WTC11 (cell line): ENCODE results near the gene THUMPD3. TPM values are rescaled to one million over a fixed set of nuclear protein-coding genes. Genes with fewer than 3 reads are reported as not detected.

Experiments
- ATAC-seq: fragments of 200-7000 bp; cut with Tn5 transposase; 2 replicates; pipeline ENCODE4 v1.10.0; 2021; ENCODE audit warnings: mild to moderate bottlenecking, moderate library complexity
- CTCF ChIA-PET: fragments of 300-600 bp; sonication (Branson Sonifier 250); formaldehyde crosslinking; loops from one replicate; lab custom pipeline; 2021; ENCODE audit warnings: antibody characterized with exemption; lab: Charles Lee
- POLR2A ChIA-PET: fragments of 350-600 bp; sonication (Branson Sonifier 250); formaldehyde crosslinking; loops from one replicate; lab custom pipeline; 2021; ENCODE audit warnings: antibody characterized with exemption; lab: Charles Lee
- DNase-seq: peaks from one replicate; pipeline ENCODE4 v3.0.0; 2021; ENCODE audit warnings: low spot score
- H3K27ac Mint-ChIP-seq: 2 replicates; pipeline ENCODE4 v1.8.0; 2021; ENCODE audit warnings: mixed read lengths
- H3K27me3 Mint-ChIP-seq: 2 replicates; pipeline ENCODE4 v1.8.0; 2021; ENCODE audit warnings: low read depth, mild to moderate bottlenecking, moderate library complexity, mixed read lengths
- H3K36me3 Mint-ChIP-seq: 2 replicates; pipeline ENCODE4 v1.8.0; 2021; ENCODE audit warnings: mixed read lengths
- H3K4me1 Mint-ChIP-seq: 2 replicates; pipeline ENCODE4 v1.8.0; 2022; ENCODE audit warnings: mixed read lengths
- H3K4me3 Mint-ChIP-seq: 2 replicates; pipeline ENCODE4 v1.8.0; 2021; ENCODE audit warnings: mild to moderate bottlenecking, moderate library complexity, mixed read lengths
- H3K9me3 Mint-ChIP-seq: 2 replicates; pipeline ENCODE4 v1.8.0; 2021; ENCODE audit warnings: mixed read lengths
- ATF1 ChIP-seq: sonication (generic); formaldehyde crosslinking; IDR thresholded peaks from 2 replicates; pipeline ENCODE4 v1.8.1; 2023; ENCODE audit warnings: mild to moderate bottlenecking, moderate library complexity, missing genetic modification reagents
- CREB1 ChIP-seq: sonication (generic); formaldehyde crosslinking; IDR thresholded peaks from 2 replicates; pipeline ENCODE4 v1.8.0; 2023; ENCODE audit warnings: mild to moderate bottlenecking, missing genetic modification reagents
- FOXK1 ChIP-seq: sonication (generic); formaldehyde crosslinking; IDR thresholded peaks from 2 replicates; pipeline ENCODE4 v1.8.0; 2022; ENCODE audit warnings: mild to moderate bottlenecking, moderate library complexity, missing genetic modification reagents
- FOXP1 ChIP-seq: sonication (generic); formaldehyde crosslinking; IDR thresholded peaks from 2 replicates; pipeline ENCODE4 v1.8.0; 2022; ENCODE audit warnings: missing genetic modification reagents, mild to moderate bottlenecking, moderate library complexity, borderline replicate concordance
- MYBL2 ChIP-seq: sonication (generic); formaldehyde crosslinking; IDR thresholded peaks from 2 replicates; pipeline ENCODE4 v1.8.1; 2023; ENCODE audit warnings: mild to moderate bottlenecking, moderate library complexity, missing genetic modification reagents
- NR2C2 ChIP-seq: sonication (generic); formaldehyde crosslinking; IDR thresholded peaks from 2 replicates; pipeline ENCODE4 v1.8.0; 2022; ENCODE audit warnings: mild to moderate bottlenecking, missing genetic modification reagents
- ZNF121 ChIP-seq: sonication (generic); formaldehyde crosslinking; IDR thresholded peaks from 2 replicates; pipeline ENCODE4 v1.8.0; 2023; ENCODE audit warnings: missing genetic modification reagents
- ZNF232 ChIP-seq: sonication (generic); formaldehyde crosslinking; IDR thresholded peaks from 2 replicates; pipeline ENCODE4 v1.8.0; 2022; ENCODE audit warnings: mild to moderate bottlenecking, missing genetic modification reagents
- ZNF416 ChIP-seq: fragments of 250-450 bp; sonication (Bioruptor Pico); IDR thresholded peaks from 2 replicates; pipeline ENCODE4 v1.9.0; 2021; ENCODE audit warnings: mild to moderate bottlenecking, inconsistent platforms
- total RNA-seq: library from RNA; stranded (reverse); gene quantifications from 3 replicates; pipeline ENCODE4 v1.2.3, GENCODE V29; 2021
- TF ChIP-seq, protein P1 (sequence below): fragments of 250-450 bp; sonication (Bioruptor Pico); IDR thresholded peaks from 2 replicates; pipeline ENCODE4 v2.1.2; 2022; ENCODE audit warnings: mild to moderate bottlenecking, moderate library complexity
- TF ChIP-seq, protein P2 (sequence below): sonication (generic); formaldehyde crosslinking; IDR thresholded peaks from 2 replicates; pipeline ENCODE4 v1.8.1; 2023; ENCODE audit warnings: mild to moderate bottlenecking, missing genetic modification reagents, moderate library complexity
- TF ChIP-seq, protein P3 (sequence below): sonication (generic); formaldehyde crosslinking; IDR thresholded peaks from 2 replicates; pipeline ENCODE4 v1.8.1; 2023; ENCODE audit warnings: mild to moderate bottlenecking, moderate library complexity, missing genetic modification reagents
- TF ChIP-seq, protein P4 (sequence below): sonication (generic); formaldehyde crosslinking; IDR thresholded peaks from 2 replicates; pipeline ENCODE4 v1.8.0; 2023; ENCODE audit warnings: mild to moderate bottlenecking, missing genetic modification reagents
- TF ChIP-seq, protein P5 (sequence below): sonication (generic); formaldehyde crosslinking; IDR thresholded peaks from 2 replicates; pipeline ENCODE4 v1.8.0; 2022; ENCODE audit warnings: mild to moderate bottlenecking, missing genetic modification reagents
- TF ChIP-seq, protein P6 (sequence below): sonication (generic); formaldehyde crosslinking; IDR thresholded peaks from 2 replicates; pipeline ENCODE4 v1.8.1; 2022; ENCODE audit warnings: low read depth, missing genetic modification reagents, borderline replicate concordance
- TF ChIP-seq, protein P7 (sequence below): sonication (generic); formaldehyde crosslinking; IDR thresholded peaks from 2 replicates; pipeline ENCODE4 v1.8.1; 2022; ENCODE audit warnings: low read depth, mild to moderate bottlenecking, moderate library complexity, missing genetic modification reagents, borderline replicate concordance
- TF ChIP-seq, protein P8 (sequence below): fragments of 250-450 bp; sonication (Bioruptor Pico); IDR thresholded peaks from 2 replicates; pipeline ENCODE4 v1.9.0; 2021; ENCODE audit warnings: moderate library complexity, mild to moderate bottlenecking, inconsistent platforms, borderline replicate concordance
- TF ChIP-seq, protein P9 (sequence below): sonication (generic); formaldehyde crosslinking; IDR thresholded peaks from 2 replicates; pipeline ENCODE4 v1.8.1; 2022; ENCODE audit warnings: mild to moderate bottlenecking, moderate library complexity, missing genetic modification reagents
- TF ChIP-seq, protein P10 (sequence below): sonication (generic); formaldehyde crosslinking; conservative IDR thresholded peaks from 2 replicates; pipeline ENCODE4 v1.8.1; 2022; ENCODE audit warnings: mild to moderate bottlenecking, missing genetic modification reagents

Gene THUMPD3
- total RNA-seq, 1 experiment from 2014 or later: 67.5 TPM

DNA sequence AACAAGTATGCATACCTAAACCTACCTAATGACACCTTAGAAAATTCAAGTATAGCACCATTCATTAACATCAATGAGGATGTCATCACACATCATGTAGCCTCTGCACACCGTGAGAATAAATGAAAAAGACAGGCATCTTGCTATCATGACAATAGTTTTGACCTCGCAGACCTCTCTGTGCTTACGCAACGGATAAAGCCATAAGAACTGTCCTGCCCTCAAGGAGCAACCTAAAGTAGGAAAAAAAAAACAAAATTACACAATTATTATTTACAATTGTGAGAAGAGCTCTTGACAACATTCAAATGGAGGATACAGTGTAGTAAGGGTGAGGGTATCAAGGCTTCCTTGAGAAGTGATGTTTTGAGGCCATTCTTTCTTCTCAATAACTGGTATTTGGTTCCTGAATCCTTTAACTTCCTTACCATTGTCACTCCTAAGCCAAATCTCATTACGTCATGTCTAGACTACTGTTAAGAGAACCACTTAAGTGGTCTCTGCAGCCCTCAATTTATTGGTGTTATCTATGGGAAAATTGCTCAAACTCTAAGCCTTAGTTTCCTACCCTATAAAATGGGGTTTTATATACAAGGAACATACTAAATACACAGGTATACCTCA is 27.5 kb downstream of the THUMPD3 start:
- ChIA-PET CTCF (interaction anchor here (0.6 kb wide), 1 partner anchor 30 kb away, joined by 3 read pairs; no protein-coding TSS in a partner anchor), POLR2A (no interaction called here)
- TF ChIP-seq FOXK1 (CRISPR knock-in tag) (no peak), MYBL2 (CRISPR knock-in tag) (no peak), CREB1 (CRISPR knock-in tag) (no peak)
- TF ChIP-seq, protein P1, sequence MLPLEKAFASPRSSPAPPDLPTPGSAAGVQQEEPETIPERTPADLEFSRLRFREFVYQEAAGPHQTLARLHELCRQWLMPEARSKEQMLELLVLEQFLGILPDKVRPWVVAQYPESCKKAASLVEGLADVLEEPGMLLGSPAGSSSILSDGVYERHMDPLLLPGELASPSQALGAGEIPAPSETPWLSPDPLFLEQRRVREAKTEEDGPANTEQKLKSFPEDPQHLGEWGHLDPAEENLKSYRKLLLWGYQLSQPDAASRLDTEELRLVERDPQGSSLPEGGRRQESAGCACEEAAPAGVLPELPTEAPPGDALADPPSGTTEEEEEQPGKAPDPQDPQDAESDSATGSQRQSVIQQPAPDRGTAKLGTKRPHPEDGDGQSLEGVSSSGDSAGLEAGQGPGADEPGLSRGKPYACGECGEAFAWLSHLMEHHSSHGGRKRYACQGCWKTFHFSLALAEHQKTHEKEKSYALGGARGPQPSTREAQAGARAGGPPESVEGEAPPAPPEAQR (CRISPR knock-in tag): no peak
- TF ChIP-seq, protein P2, sequence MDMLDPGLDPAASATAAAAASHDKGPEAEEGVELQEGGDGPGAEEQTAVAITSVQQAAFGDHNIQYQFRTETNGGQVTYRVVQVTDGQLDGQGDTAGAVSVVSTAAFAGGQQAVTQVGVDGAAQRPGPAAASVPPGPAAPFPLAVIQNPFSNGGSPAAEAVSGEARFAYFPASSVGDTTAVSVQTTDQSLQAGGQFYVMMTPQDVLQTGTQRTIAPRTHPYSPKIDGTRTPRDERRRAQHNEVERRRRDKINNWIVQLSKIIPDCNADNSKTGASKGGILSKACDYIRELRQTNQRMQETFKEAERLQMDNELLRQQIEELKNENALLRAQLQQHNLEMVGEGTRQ: no peak
- TF ChIP-seq, protein P3, sequence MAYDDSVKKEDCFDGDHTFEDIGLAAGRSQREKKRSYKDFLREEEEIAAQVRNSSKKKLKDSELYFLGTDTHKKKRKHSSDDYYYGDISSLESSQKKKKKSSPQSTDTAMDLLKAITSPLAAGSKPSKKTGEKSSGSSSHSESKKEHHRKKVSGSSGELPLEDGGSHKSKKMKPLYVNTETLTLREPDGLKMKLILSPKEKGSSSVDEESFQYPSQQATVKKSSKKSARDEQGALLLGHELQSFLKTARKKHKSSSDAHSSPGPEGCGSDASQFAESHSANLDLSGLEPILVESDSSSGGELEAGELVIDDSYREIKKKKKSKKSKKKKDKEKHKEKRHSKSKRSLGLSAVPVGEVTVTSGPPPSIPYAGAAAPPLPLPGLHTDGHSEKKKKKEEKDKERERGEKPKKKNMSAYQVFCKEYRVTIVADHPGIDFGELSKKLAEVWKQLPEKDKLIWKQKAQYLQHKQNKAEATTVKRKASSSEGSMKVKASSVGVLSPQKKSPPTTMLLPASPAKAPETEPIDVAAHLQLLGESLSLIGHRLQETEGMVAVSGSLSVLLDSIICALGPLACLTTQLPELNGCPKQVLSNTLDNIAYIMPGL (CRISPR knock-in tag): no peak
- TF ChIP-seq, protein P4, sequence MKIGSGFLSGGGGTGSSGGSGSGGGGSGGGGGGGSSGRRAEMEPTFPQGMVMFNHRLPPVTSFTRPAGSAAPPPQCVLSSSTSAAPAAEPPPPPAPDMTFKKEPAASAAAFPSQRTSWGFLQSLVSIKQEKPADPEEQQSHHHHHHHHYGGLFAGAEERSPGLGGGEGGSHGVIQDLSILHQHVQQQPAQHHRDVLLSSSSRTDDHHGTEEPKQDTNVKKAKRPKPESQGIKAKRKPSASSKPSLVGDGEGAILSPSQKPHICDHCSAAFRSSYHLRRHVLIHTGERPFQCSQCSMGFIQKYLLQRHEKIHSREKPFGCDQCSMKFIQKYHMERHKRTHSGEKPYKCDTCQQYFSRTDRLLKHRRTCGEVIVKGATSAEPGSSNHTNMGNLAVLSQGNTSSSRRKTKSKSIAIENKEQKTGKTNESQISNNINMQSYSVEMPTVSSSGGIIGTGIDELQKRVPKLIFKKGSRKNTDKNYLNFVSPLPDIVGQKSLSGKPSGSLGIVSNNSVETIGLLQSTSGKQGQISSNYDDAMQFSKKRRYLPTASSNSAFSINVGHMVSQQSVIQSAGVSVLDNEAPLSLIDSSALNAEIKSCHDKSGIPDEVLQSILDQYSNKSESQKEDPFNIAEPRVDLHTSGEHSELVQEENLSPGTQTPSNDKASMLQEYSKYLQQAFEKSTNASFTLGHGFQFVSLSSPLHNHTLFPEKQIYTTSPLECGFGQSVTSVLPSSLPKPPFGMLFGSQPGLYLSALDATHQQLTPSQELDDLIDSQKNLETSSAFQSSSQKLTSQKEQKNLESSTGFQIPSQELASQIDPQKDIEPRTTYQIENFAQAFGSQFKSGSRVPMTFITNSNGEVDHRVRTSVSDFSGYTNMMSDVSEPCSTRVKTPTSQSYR (CRISPR knock-in tag): no peak

DNA sequence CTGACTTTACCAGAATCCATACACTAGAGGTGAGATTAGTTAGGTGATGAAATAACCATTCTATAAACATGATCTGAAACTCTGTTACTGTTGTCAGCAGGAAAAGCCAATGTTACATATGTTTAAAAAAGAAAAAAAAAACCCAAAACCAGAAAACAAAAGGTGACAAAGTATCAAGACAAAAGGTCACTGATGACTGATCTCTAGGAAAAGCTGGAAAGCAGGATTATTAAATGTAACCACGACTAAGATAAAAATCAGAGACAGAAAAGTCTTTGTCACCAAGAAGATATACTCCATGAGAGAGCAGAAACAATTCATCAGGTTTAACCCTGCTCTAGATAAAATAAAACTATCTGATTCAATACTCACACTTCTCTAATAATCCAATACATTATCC is 29.2 kb downstream of the THUMPD3 start:
- peaks cover 22% of the 10 kb centered on the region for H3K4me1 Mint-ChIP-seq
- no peaks in the 10 kb centered on the region for H3K9me3 Mint-ChIP-seq
- no peak overlapping the region for H3K4me3 Mint-ChIP-seq
- no peaks in the 10 kb centered on the region for H3K27me3 Mint-ChIP-seq
- no peak for ATAC-seq
- ChIA-PET CTCF (interaction anchor here (0.6 to 1.0 kb wide), 2 partner anchors 39 to 175 kb away, joined by 3 read pairs; no protein-coding TSS in a partner anchor), POLR2A (no interaction called here)
- H3K36me3 Mint-ChIP-seq: peaks cover 65% of the 10 kb centered on the region
- H3K27ac Mint-ChIP-seq: peak overlapping the region; percentile 45
- DNase-seq: no peak
- TF ChIP-seq, protein P5, sequence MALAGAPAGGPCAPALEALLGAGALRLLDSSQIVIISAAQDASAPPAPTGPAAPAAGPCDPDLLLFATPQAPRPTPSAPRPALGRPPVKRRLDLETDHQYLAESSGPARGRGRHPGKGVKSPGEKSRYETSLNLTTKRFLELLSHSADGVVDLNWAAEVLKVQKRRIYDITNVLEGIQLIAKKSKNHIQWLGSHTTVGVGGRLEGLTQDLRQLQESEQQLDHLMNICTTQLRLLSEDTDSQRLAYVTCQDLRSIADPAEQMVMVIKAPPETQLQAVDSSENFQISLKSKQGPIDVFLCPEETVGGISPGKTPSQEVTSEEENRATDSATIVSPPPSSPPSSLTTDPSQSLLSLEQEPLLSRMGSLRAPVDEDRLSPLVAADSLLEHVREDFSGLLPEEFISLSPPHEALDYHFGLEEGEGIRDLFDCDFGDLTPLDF: no peak
- TF ChIP-seq, protein P6, sequence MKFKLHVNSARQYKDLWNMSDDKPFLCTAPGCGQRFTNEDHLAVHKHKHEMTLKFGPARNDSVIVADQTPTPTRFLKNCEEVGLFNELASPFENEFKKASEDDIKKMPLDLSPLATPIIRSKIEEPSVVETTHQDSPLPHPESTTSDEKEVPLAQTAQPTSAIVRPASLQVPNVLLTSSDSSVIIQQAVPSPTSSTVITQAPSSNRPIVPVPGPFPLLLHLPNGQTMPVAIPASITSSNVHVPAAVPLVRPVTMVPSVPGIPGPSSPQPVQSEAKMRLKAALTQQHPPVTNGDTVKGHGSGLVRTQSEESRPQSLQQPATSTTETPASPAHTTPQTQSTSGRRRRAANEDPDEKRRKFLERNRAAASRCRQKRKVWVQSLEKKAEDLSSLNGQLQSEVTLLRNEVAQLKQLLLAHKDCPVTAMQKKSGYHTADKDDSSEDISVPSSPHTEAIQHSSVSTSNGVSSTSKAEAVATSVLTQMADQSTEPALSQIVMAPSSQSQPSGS: no peak
- TF ChIP-seq, protein P7, sequence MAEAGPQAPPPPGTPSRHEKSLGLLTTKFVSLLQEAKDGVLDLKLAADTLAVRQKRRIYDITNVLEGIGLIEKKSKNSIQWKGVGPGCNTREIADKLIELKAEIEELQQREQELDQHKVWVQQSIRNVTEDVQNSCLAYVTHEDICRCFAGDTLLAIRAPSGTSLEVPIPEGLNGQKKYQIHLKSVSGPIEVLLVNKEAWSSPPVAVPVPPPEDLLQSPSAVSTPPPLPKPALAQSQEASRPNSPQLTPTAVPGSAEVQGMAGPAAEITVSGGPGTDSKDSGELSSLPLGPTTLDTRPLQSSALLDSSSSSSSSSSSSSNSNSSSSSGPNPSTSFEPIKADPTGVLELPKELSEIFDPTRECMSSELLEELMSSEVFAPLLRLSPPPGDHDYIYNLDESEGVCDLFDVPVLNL (CRISPR knock-in tag): no peak
- TF ChIP-seq FOXP1 (CRISPR knock-in tag) (no peak), ZNF121 (no peak), NR2C2 (CRISPR knock-in tag) (no peak), ZNF416 (no peak), ZNF232 (no peak), ATF1 (CRISPR knock-in tag) (no peak)
- TF ChIP-seq, protein P8, sequence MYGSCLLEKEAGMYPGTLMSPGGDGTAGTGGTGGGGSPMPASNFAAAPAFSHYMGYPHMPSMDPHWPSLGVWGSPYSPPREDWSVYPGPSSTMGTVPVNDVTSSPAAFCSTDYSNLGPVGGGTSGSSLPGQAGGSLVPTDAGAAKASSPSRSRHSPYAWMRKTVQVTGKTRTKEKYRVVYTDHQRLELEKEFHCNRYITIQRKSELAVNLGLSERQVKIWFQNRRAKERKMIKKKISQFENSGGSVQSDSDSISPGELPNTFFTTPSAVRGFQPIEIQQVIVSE (CRISPR knock-in tag): no peak
- TF ChIP-seq, protein P9, sequence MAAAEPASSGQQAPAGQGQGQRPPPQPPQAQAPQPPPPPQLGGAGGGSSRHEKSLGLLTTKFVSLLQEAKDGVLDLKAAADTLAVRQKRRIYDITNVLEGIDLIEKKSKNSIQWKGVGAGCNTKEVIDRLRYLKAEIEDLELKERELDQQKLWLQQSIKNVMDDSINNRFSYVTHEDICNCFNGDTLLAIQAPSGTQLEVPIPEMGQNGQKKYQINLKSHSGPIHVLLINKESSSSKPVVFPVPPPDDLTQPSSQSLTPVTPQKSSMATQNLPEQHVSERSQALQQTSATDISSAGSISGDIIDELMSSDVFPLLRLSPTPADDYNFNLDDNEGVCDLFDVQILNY: no peak
- TF ChIP-seq, protein P10, sequence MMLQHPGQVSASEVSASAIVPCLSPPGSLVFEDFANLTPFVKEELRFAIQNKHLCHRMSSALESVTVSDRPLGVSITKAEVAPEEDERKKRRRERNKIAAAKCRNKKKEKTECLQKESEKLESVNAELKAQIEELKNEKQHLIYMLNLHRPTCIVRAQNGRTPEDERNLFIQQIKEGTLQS (CRISPR knock-in tag): no peak

More for the DNA sequence above, 27.5 kb downstream of the THUMPD3 start:
- H3K4me3 Mint-ChIP-seq: no peak overlapping the region
- peaks cover 73% of the 10 kb centered on the region for H3K36me3 Mint-ChIP-seq
- no peaks in the 10 kb centered on the region for H3K27me3 Mint-ChIP-seq
- H3K27ac Mint-ChIP-seq: no peak overlapping the region
- peaks cover 19% of the 10 kb centered on the region for H3K4me1 Mint-ChIP-seq
- no peaks in the 10 kb centered on the region for H3K9me3 Mint-ChIP-seq
- no peak for DNase-seq
- ATAC-seq: no peak
